ENCODE measurements around the gene PSMD12.

PSMD12 gene

GRCh38 chr17:67385122-67385988 lies 19.0 kb upstream of the PSMD12 start:
- DNase-seq = no peak

- no peak for DNase-seq
Observed at GRCh38 chr17:67381929-67382257, 15.5 kb upstream of the PSMD12 start.

GRCh38 chr17:67379251-67379630 lies 12.9 kb upstream of the PSMD12 start:
- no peak for DNase-seq

GRCh38 chr17:67378454-67379250 lies 12.3 kb upstream of the PSMD12 start:
- DNase-seq = peak; percentile 61

- DNase-seq = no peak
Observed at GRCh38 chr17:67377488-67378453, 11.4 kb upstream of the PSMD12 start.

- DNase-seq = peak; percentile 79
Observed at GRCh38 chr17:67376737-67377487, 10.5 kb upstream of the PSMD12 start, which contains the start of gene PITPNC1. TSS of gene PITPNC1 (plus strand) at chr17:67377281.

- DNase-seq = no peak
Observed at GRCh38 chr17:67376415-67376736, 10.0 kb upstream of the PSMD12 start.

- DNase-seq = no peak
Observed at GRCh38 chr17:67375716-67376115, 9.3 kb upstream of the PSMD12 start.

GRCh38 chr17:67375054-67375427 lies 8.7 kb upstream of the PSMD12 start:
- DNase-seq = no peak

GRCh38 chr17:67374329-67375053 lies 8.1 kb upstream of the PSMD12 start:
- peak; percentile 95 for DNase-seq

GRCh38 chr17:67372751-67373150 lies 6.4 kb upstream of the PSMD12 start:
- DNase-seq = no peak

- DNase-seq = no peak
Observed at GRCh38 chr17:67369676-67370075, 3.3 kb upstream of the PSMD12 start.

- no peak for DNase-seq
Observed at GRCh38 chr17:67365738-67366192, 612 bp downstream of the PSMD12 start.

- DNase-seq = peak; percentile 93
Observed at GRCh38 chr17:67364847-67365737, 1.3 kb downstream of the PSMD12 start.

GRCh38 chr17:67362173-67362572 lies 4.2 kb downstream of the PSMD12 start:
- peak; percentile 24 for DNase-seq

- DNase-seq = no peak
Observed at GRCh38 chr17:67360880-67361279, 5.5 kb downstream of the PSMD12 start.

- peak; percentile 57 for DNase-seq
Observed at GRCh38 chr17:67359960-67360791, 6.2 kb downstream of the PSMD12 start.

- DNase-seq = no peak
Observed at GRCh38 chr17:67358612-67359011, 7.8 kb downstream of the PSMD12 start.

GRCh38 chr17:67353929-67354574 lies 12.3 kb downstream of the PSMD12 start:
- DNase-seq = no peak
